Activated CD8-positive, alpha-beta memory T cell treated with anti-CD3 and anti-CD28 coated beads, Interleukin-2, amount 50 U/mL, for 48 hours (primary cell): ENCODE measurements around the gene CC2D2A.

Experiments
- DNase-seq: peaks from one replicate; pipeline ENCODE4 v3.0.0-alpha.2; 2020

Gene CC2D2A

DNA sequence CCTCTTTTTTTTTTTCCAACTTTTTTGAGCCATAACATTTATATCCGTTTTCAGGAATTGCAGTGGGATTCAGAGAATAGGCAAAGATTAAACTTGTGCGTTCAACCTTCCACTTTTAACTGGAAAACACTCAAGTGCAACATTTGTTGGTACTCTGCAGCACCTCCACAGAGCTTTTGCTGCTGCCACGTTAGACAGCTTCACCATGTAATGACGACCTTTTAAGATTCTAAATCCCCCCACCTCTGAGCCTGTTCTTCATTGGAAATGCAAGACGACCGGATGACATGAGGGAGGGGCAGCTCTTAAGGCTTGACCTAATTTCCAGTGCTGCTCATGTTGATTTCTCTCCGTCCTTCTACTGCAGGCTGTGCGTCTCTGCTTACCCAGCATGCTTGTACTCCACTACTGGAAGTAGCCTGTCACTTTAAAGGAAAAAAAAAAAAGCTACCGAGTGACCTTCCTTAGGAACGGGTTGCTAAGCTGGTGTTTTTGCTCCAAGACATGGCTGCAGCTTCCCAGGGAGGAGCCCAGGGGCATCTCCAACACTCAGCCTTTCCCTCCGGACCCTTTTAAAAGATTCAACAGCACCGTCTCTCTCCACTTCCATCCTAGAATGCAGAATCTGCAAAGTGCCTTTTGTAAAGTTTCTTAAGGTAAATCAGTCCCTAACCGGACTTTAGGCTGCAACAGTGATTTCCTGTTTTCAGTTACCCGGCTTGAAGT is at the start of gene CC2D2A:
Gene CC2D2A, plus strand, starts transcription at position 481 of the 726 bp plus-strand sequence. CDS start 6,051 bp downstream, outside the sequence.
- no peak for DNase-seq

DNA sequence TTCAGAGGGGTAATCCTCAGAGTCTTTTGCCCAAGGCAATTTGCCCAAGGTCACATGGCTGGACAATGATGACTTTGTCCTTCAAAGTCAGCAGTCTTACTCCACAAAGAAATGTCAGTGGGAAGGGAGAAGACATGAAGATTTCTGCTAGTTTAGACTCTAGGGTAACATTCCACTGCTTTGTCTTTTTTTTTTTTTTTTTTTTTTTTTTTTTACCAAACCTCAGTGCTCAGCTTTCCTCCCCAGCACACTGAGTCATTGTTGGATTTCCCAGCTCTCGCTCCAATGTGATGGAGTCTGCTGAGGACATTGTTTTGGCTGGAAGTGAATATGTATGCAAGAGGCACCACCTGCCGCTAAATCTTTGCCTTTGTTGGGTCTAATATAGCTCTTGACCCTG is 49.0 kb upstream of the CC2D2A start:
- DNase-seq = no peak

GRCh38 chr4:15423285-15423711 is 46.4 kb upstream of the CC2D2A start:
- no peak for DNase-seq

GRCh38 chr4:15425520-15425919 is 44.2 kb upstream of the CC2D2A start:
- no peak for DNase-seq

DNA sequence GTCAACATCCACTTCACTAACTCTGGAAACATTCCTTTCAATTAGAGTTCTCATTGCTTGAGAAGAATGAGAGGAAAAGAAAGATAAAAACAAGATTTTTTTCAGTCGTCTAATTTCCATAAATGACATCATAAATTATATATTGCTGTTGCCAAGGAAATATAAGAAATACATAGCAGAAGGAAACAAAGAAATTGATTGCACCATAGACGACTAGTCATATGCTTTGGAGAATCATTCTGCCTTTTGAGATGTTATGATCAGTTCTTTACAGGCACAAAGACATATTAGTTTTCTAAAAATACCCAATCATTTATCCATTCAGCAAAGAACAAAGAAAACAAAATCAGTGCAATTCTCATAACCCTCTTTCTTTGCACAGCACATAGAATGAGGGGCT is 42.5 kb upstream of the CC2D2A start:
- no peak for DNase-seq

DNA sequence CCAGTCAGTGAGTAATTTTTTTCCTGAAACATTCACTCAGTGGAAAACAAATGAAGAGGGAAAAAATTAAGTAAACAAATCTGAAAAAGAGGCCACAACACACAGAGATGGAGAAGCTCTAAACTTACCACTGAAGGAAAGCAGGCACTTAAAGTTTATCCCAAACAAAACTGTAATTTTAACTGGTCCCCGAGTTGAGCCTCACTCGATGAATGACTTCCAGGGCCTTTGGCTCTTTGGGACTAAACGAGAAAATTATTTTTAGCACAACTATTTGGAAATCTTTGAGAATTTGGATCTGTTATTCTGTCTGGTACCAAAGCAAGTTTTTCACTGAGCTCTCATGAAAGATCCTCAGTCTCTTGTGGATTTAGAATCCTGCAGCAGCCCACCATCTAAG is 42.0 kb upstream of the CC2D2A start, which contains the start of gene C1QTNF7:
Gene C1QTNF7, plus strand, starts transcription at position 333 of the 400 bp plus-strand sequence. CDS start 7,711 bp downstream, outside the sequence.
- no peak for DNase-seq

- no peak for DNase-seq
Measured at GRCh38 chr4:15428611-15429010, 41.1 kb upstream of the CC2D2A start.

- no peak for DNase-seq
Measured at GRCh38 chr4:15434091-15434490, 35.6 kb upstream of the CC2D2A start.

- no peak for DNase-seq
Measured at GRCh38 chr4:15434676-15435075, 35.0 kb upstream of the CC2D2A start.

- DNase-seq = no peak
Measured at GRCh38 chr4:15436513-15436912, 33.2 kb upstream of the CC2D2A start.

- no peak for DNase-seq
Measured at GRCh38 chr4:15438939-15439524, 30.6 kb upstream of the CC2D2A start.

DNA sequence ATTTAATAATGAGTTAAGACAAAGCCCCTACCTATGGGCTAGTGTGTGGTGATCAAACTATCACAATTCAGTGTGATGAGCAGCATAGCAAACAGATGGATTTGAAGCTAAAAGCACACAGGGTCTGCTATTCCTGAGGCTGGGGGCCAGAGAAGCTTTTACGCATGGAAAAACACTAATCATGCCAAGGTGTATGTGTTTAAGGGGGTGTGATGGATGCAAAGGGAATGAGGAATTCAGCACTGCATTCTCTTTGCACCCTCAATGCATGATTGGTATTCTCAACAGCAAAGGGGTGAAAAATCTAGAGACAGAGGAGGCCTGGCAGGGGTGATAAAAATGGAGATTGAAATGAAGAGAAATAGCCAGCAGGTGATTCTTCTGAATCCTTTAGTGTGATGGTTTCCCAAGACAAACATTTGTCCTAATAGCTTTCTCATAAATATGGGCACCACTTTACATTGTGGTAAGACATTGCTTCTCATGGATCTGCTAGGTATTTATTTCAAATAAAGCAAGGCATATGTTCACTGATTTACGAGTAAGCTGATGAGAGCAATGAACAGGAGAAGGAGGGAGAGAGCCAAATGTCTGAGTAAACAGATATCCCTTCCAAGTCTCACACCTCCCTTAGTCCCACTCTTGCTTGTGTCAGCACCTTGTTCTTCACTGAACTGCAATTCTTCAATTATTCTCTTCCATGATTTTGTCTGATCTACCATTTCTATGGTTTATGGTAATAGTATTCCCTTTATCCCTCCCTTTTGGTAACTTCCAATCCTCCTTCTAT is 26.1 kb upstream of the CC2D2A start:
- no peak for DNase-seq

DNA sequence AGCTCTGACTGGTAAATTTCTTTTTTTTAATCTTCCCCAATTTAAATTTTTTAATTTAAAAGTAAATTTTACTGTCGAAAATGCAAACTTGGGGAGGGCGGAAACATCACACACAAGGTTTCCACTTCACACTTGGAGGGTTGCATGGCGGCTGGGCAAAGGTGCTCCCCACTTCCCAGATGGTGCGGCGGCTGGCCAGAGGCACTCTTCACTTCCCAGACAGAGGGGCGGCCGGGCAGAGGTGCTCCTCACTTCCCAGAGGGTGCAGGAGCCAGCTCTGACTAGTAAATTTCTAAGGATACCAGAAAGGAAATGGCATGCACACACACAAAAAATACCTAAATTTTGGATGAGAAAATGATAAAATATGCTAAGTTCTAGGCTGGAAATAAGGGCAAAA is 25.4 kb upstream of the CC2D2A start:
- no peak for DNase-seq

GRCh38 chr4:15444879-15445547 is 24.7 kb upstream of the CC2D2A start:
- no peak for DNase-seq

DNA sequence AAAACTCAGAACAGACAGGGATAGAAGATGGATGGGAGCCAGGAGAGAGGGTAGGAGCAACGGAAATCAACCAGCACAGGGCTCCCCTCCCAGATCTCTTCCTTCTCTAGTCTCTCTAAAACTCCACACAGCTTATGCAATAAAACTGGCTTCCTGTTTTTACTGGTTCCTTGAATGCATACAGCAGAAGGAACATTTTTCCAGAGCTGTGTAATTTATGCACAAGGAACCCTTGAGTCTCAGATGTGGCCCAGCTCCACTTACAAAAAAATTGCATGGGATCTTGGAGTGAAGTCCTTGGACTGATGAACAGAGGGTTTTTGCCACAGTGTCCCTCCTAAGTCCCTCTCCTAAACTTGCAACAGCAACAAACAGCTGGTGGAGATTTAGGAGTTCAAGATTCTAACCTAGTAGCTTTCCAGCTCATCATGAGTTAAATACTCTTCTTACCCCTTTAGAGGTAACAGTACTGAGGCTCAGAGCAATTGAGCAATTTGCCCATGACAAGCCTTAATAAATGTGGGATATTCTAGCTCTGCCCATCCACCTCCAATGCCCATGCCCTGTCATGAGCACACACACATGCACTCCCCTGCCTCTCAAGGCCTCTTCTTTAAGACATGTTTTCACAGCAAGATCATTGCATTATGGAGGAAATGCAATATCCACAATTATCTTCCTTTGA is 18.4 kb upstream of the CC2D2A start:
- no peak for DNase-seq

- no peak for DNase-seq
Measured at GRCh38 chr4:15451866-15452765, 17.6 kb upstream of the CC2D2A start.

DNA sequence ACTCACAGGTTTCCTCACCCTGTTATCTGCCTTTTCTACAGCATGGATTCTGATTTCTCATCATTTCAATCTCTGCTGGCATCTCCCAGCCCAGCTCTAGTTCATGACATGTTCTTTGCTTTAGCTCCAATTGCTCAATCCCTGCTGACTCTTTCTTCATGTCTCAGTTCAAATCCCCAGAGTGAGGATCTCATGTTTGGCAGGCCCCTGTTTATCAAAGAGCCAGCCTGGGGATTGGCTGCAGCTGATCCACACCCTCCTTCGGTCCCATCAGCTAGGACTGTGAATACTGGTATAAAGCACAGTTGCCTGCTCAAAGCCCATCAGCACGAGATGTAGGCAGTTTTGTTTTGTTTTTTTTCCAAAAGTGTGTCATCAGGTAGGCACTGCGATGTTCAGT is 14.4 kb upstream of the CC2D2A start:
- DNase-seq = no peak

GRCh38 chr4:15457406-15458201 is 12.1 kb upstream of the CC2D2A start:
- no peak for DNase-seq

GRCh38 chr4:15458616-15459015 is 11.1 kb upstream of the CC2D2A start:
- no peak for DNase-seq

DNA sequence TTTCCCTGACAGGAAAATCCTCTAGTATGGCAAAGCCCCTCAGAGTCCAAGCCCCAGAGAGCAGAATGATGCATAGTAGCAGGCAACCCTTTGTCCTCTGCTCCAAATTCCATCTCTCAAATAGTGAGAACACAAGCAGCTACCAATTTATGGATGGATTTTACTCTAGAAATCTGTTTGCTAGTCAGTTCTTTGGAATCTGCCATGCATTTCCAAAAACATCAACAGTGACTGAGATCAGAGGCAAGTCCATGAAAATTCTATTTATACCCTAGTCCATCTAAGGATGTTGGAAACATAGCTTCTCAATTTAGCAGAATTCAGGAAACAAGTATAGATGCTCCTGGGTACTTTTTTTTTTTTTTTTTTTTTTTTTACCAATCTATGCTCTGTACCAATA is 10.0 kb upstream of the CC2D2A start:
- no peak for DNase-seq

GRCh38 chr4:15466596-15466995 is 3.1 kb upstream of the CC2D2A start:
- DNase-seq = no peak
